Mucosa of rectum (tissue), 2 donors: ENCODE measurements around the gene DBET.
"Not testable (repeated sequence)": the region's sequence is repeated elsewhere in the genome, so short reads cannot be mapped to it uniquely, and the experiment has no call there.

Experiments used
- H3K27ac ChIP-seq, 2 donors: one replicate each; pipeline ENCODE4 v1.7.0; 2013; ENCODE audit warnings: inconsistent platforms in 2 of 2, low read depth in 2 of 2, low read length in 2 of 2
- H3K27me3 ChIP-seq, 2 donors: one replicate each; pipeline ENCODE4 v1.7.0; 2013; ENCODE audit warnings: low read length in 2 of 2; ENCODE audit not compliant: control insufficient read depth in 2 of 2, insufficient read depth in 2 of 2
- H3K36me3 ChIP-seq, 2 donors: one replicate each; pipeline ENCODE4 v1.7.0; 2013; ENCODE audit warnings: low read length in 2 of 2; ENCODE audit not compliant: control insufficient read depth in 2 of 2, insufficient read depth in 2 of 2
- H3K4me1 ChIP-seq, 2 donors: one replicate each; pipeline ENCODE4 v1.7.0; 2013; ENCODE audit warnings: low read length in 2 of 2, mild to moderate bottlenecking in 1 of 2; ENCODE audit not compliant: control insufficient read depth in 2 of 2, insufficient read depth in 2 of 2
- H3K4me3 ChIP-seq, 2 donors: one replicate each; pipeline ENCODE4 v1.7.0; 2013; ENCODE audit warnings: low read length in 2 of 2
- H3K9ac ChIP-seq, 2 donors: one replicate each; pipeline ENCODE4 v1.7.0; 2013; ENCODE audit warnings: low read length in 2 of 2, low read depth in 1 of 2, mild to moderate bottlenecking in 1 of 2
- H3K9me3 ChIP-seq, 2 donors: one replicate each; pipeline ENCODE4 v1.7.0; 2013; ENCODE audit warnings: low read length in 2 of 2; ENCODE audit not compliant: control insufficient read depth in 2 of 2
- donor health status: healthy.
- donor health status: Normal muscosa, but diverticular disease.

The DBET gene

GRCh38 chr4:190058997-190059396 lies 5.3 kb upstream of the DBET start:
- not testable (repeated sequence) for H3K4me1 ChIP-seq, H3K36me3 ChIP-seq, H3K4me3 ChIP-seq, H3K27me3 ChIP-seq, H3K27ac ChIP-seq, H3K9me3 ChIP-seq, H3K9ac ChIP-seq

- not testable (repeated sequence) for H3K4me3 ChIP-seq, H3K36me3 ChIP-seq, H3K9me3 ChIP-seq, H3K27ac ChIP-seq, H3K4me1 ChIP-seq, H3K27me3 ChIP-seq, H3K9ac ChIP-seq
Measured at GRCh38 chr4:190064805-190065204, 503 bp downstream of the DBET start.

- H3K27ac ChIP-seq, H3K9me3 ChIP-seq, H3K36me3 ChIP-seq, H3K4me3 ChIP-seq, H3K4me1 ChIP-seq, H3K27me3 ChIP-seq, H3K9ac ChIP-seq: not testable (repeated sequence)
Measured at GRCh38 chr4:190068351-190068750, 4.0 kb downstream of the DBET start.

- not testable (repeated sequence) for H3K4me1 ChIP-seq, H3K9ac ChIP-seq, H3K27ac ChIP-seq, H3K4me3 ChIP-seq, H3K36me3 ChIP-seq, H3K27me3 ChIP-seq, H3K9me3 ChIP-seq
Measured at GRCh38 chr4:190093052-190093451, 28.8 kb downstream of the DBET start.

- H3K9ac ChIP-seq, H3K27ac ChIP-seq, H3K27me3 ChIP-seq, H3K36me3 ChIP-seq, H3K4me1 ChIP-seq, H3K4me3 ChIP-seq, H3K9me3 ChIP-seq: not testable (repeated sequence)
Measured at GRCh38 chr4:190094031-190094430, 29.7 kb downstream of the DBET start.

- not testable (repeated sequence) for H3K4me1 ChIP-seq, H3K9ac ChIP-seq, H3K27me3 ChIP-seq, H3K9me3 ChIP-seq, H3K4me3 ChIP-seq, H3K27ac ChIP-seq, H3K36me3 ChIP-seq
Measured at GRCh38 chr4:190095335-190095734, 31.0 kb downstream of the DBET start.

GRCh38 chr4:190099605-190100004 lies 35.3 kb downstream of the DBET start:
- not testable (repeated sequence) for H3K4me3 ChIP-seq, H3K4me1 ChIP-seq, H3K9ac ChIP-seq, H3K27me3 ChIP-seq, H3K36me3 ChIP-seq, H3K27ac ChIP-seq, H3K9me3 ChIP-seq

GRCh38 chr4:190101525-190101924 lies 37.2 kb downstream of the DBET start:
- not testable (repeated sequence) for H3K9ac ChIP-seq, H3K27ac ChIP-seq, H3K4me1 ChIP-seq, H3K27me3 ChIP-seq, H3K4me3 ChIP-seq, H3K36me3 ChIP-seq, H3K9me3 ChIP-seq

- H3K4me3 ChIP-seq, H3K27me3 ChIP-seq, H3K27ac ChIP-seq, H3K9ac ChIP-seq, H3K9me3 ChIP-seq, H3K4me1 ChIP-seq, H3K36me3 ChIP-seq: not testable (repeated sequence)
Measured at GRCh38 chr4:190106191-190106590, 41.9 kb downstream of the DBET start.

- H3K27me3 ChIP-seq, H3K4me3 ChIP-seq, H3K9me3 ChIP-seq, H3K4me1 ChIP-seq, H3K27ac ChIP-seq, H3K9ac ChIP-seq, H3K36me3 ChIP-seq: not testable (repeated sequence)
Measured at GRCh38 chr4:190106611-190107480, 42.5 kb downstream of the DBET start.
